H54 (cell line): Measurements from ENCODE around the gene GBX2.

Experiments
- DNase-seq: peaks from one replicate; pipeline ENCODE4 v3.0.0; 2011; ENCODE audit warnings: low spot score, mixed read lengths; ENCODE audit not compliant: insufficient read length
- FAIRE-seq: peaks from 3 replicates; lab custom pipeline; 2011; peaks lifted over from hg19 to GRCh38; lab: Jason Lieb, UNC
- POLR2A ChIP-seq: IDR thresholded peaks from 2 replicates; pipeline ENCODE4 v1.6.1; 2011; ENCODE audit warnings: low read depth, mild to moderate bottlenecking, low read length

GBX2 gene

DNA sequence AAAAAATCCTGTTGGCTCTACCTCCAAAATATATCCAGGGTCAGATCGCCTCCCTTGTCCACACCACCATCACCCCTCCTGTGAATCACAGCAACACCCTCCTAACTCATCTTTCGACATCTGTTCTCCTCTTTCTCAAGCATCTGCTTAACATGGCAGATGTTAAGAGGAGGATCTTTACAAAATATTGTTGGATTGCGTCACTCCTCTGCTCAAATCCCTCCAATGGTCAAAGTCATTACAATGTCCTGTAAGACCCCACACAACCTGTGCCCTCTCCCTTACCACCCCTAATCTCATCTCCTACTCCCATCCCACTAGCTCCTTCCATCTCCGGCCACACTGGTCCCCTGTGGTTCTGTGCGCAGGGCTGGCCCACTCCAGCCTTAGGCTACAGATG is 36.8 kb upstream of the GBX2 start:
- FAIRE-seq (no peak), DNase-seq (no peak)
- no peak for TF ChIP-seq POLR2A

DNA sequence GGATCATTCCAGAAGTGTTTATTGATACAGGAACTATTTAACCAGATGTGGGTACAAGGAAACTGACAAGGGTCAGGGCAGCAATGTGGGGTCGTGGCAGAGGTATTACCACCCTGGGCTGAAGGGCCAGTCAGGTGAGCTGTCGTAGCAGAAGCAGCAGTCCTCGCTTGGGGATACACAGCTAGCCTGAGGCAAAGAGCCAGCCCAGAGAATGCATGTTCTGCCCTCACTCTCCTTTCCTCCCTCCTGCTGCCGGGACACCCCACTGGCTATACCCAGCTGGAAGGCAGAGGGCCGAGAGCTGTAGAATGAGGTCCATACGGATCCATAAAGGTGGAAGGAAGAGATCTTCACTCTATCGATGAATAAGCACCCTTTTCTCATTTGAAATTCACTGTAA is 32.2 kb upstream of the GBX2 start:
- FAIRE-seq (no peak), DNase-seq (no peak)
- no peak for TF ChIP-seq POLR2A

DNA sequence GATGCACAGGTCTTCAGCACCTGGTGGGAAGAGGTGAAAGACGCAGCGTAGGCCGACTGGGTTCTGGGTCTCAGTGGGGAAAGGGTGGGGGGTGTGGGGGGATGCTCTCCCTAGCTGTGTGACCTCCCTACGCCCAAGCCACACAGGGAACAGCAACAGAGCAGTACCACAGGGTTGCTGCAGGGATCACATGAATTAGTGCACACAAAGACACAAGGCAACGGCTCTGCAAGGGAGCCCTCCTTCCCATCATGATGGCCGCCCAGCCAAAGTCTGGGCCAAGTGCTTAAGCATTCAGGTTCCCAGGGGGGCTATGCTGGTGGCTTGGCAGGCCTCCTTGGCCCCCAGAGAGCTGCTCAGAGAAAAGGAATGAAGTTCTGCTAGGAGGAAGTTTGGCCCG is 28.2 kb upstream of the GBX2 start:
- TF ChIP-seq POLR2A = no peak
- FAIRE-seq (no peak), DNase-seq (no peak)

DNA sequence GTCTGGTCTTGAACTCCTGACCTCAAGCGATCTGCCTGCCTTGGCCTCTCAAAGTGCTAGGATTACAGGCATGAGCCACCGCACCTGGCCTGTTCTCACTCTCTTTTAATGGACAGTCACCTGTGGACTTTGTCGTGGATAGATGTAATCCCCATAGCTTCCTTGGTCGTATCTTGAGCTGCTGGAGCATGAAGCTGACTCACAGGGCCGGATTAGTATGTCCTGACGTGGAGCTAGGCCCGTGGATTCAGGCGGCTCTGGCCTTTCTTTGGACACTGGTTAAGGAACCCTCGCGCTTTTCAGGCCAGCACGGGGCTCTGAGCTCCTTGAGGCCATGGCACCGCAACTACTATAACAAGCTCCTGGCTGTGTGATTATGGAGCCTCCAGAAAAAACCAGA is 27.5 kb upstream of the GBX2 start:
- no peak for DNase-seq
- FAIRE-seq = no peak

DNA sequence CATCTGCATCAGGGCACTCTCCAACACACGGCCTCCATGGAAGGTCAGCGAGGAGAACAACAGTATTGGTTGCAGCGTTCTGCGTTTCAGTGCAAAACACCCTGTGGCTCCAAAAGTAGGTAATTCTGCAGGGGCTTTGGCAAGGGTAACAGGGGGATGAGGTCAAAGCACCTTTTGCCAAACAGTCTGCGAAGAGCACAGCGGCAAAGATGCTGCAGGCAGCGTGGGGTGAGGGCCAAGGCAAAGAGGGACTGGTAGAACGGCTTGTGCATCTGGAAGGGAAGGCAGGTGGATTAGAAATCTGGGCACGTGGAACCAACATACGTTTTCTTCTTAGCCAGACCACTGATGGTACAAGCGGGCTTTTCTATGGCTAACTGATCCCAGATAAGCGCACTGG is 26.6 kb upstream of the GBX2 start:
- DNase-seq (no peak), FAIRE-seq (no peak)
- no peak for TF ChIP-seq POLR2A

More for the DNA sequence above, 27.5 kb upstream of the GBX2 start:
- no peak for TF ChIP-seq POLR2A

DNA sequence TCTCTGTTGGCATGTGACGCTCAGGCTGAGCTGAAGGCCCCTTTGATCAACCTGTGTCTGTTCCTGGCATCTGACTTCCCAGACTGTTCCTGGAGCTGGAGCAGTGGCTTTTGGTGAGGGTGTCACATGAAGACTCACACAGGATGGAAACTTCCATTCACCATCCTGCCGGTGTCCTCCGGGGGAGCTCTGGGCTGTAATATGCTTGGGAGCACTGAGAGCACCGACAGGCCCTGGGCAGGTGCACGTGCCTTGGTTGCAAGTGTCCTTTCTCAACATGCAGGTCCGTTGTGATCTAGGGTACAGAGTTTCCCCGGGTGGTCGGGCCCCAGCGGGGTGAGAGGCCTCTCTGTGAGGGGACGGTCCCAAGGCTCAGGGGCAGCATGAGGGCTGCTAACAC is 24.8 kb upstream of the GBX2 start:
- FAIRE-seq (no peak), DNase-seq (no peak)
- TF ChIP-seq POLR2A = no peak

DNA sequence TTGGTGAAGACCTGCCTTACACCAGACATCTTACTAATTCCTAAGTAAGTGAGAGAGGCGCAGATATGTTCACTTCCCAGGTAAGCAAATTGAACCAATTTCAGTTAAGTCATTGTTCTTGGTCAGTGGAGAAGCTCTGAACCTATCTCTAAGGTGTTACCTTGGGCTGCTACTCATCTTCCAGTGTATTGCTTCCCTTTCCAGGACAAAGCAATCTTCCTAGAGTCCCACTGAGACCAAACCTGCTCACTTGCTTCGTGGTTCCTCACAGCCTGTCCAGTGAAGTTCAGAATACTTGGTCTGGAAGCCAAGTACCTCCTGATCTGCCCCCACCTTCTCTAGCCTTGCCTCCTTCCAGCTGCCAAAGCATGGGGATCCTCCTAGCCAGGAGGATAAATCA is 22.5 kb upstream of the GBX2 start:
- DNase-seq = no peak
- no peak for FAIRE-seq

DNA sequence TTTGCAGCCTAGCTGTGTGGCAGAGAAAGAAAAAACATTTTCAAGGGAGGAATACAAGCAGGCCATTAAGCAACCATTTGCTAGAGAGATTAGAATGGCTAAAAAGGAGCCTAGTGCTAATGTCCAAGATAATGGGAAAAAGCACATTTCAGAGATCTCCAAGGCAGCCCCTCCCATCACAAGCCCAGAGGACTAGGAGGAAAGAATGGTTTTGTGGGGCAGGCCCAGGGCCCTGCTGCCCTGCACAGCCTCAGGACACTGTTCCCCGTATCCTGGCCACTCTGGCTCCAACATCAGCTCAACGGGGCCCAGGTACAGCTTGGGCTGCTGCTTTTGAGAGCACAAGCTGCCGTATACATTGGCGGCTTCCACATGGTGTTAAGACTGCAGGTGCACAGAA is 16.5 kb upstream of the GBX2 start:
- no peak for DNase-seq
- FAIRE-seq = no peak
- no peak for TF ChIP-seq POLR2A

More for the DNA sequence above, 22.5 kb upstream of the GBX2 start:
- TF ChIP-seq POLR2A = no peak

DNA sequence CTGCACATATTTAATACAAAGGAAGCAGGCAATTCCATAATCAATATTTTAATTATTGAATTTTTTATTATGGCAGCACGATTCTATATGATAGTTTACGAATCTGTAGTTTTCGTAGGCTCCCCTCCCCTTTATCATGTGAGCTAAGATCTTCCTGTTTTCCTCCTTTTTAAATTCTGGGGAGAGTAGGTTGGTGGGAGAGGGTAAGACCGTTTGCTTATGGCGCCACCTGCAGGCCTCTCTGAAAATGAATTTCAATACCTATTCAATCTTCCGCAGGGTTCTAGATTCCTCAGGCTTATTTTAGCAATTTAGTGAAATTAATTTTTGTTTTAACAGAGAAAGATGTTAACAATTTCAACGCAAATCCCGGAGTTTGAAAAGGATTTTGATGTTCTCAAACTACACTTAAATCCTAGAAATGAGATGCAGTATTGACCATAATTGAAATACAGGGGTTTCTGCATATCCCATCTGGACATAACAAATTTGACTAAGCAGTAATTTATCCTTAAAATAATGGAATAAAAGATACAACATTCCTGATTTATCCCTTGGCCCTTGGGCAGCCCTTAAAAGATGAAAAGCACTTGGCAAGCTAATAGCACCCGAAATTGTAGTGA is 12.8 kb upstream of the GBX2 start:
- peak; percentile 83 for DNase-seq
- FAIRE-seq = no peak
- TF ChIP-seq POLR2A = no peak

DNA sequence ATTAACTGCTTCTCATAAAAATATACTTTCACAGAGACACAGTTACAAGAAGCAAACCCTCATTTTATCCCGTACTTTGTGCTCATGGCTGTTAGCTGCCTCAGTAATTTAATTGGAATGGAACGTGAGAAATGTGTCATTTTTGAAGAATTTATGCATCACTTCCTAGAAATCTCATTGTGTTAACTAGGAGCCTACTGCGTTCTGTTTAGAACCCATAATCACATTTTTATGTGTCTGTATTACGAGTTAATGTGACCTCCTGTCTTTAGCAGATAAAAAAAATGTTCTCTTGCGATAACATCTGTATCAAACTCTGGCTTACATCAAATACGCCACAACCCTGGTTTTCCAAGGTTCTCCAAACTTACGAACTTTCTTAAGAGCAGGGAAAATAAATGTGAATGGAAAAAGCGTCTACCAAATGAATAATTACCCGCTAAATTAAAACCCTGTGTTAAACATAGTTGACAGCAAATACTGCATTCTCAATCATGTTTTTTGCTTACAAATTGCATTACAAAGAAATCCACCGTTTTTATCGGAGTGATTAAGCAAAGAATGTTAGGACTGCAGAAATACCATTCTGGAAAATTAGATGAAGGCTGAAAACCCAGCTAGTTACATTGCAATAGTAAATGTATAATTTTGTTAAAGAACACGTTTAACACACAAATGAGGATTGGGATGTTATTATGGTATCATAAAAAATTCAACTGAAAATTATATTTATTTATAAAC is 12.1 kb upstream of the GBX2 start:
- no peak for TF ChIP-seq POLR2A
- DNase-seq (no peak), FAIRE-seq (no peak)

DNA sequence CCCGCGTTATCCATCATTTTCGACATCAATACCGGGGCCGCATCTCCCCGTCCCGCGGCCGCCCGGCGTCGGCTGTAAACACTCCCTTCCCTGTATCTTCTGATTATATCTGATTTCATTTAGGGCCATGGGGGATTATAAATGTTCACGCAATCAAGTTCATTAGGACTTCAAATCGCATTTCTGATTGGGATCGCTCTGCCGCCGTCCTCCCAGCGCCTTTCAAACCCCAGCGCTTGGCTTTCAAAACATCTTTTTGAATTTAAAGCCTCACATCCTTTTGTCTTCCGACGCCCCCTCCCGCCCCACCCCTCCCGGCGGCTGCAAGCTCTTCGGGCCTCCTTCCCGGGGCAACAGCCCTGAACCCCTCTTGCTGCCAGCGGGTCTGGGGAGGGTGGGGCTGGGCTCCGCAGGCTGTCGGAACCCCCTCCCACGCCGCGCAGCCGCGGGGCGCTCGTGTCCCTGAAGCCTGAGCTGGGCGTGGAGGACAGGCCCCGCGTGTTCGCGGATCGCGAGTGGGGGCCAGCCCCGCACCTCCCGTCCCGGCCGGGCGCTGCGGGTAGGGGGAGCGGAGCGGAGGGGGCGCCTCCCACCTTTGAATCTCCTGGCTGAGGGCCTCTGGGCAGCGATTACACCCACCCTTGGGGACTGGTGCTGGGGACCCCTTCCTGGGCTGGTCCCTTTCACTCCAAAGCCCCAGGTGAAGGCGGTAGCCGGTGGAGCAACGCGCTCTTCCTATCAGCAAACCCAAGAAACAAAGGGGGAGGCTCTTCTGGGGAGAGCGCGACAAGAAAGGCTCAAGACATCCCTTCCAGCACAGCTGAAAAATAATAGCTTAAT is 11.3 kb upstream of the GBX2 start:
- TF ChIP-seq POLR2A = no peak
- no peak for FAIRE-seq

DNA sequence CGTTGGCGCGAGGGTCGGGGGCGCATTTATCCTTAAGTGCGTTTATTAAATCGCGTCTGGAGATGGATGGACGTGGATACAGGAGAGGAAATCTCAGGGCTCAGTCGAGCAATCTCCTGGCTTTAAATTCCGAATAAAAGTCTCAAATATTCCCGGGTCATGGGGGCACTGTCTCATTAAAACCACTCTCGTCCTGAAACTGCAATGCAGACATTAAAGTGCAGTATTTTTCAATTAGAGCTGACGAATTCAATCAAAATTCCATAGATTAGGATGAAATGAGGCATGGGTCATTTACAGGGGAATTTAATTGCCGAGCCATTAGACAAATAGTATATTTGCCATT is 10.7 kb upstream of the GBX2 start:
- TF ChIP-seq POLR2A = no peak
- FAIRE-seq (no peak), DNase-seq (no peak)

More for the DNA sequence above, 11.3 kb upstream of the GBX2 start:
- no peak for DNase-seq

DNA sequence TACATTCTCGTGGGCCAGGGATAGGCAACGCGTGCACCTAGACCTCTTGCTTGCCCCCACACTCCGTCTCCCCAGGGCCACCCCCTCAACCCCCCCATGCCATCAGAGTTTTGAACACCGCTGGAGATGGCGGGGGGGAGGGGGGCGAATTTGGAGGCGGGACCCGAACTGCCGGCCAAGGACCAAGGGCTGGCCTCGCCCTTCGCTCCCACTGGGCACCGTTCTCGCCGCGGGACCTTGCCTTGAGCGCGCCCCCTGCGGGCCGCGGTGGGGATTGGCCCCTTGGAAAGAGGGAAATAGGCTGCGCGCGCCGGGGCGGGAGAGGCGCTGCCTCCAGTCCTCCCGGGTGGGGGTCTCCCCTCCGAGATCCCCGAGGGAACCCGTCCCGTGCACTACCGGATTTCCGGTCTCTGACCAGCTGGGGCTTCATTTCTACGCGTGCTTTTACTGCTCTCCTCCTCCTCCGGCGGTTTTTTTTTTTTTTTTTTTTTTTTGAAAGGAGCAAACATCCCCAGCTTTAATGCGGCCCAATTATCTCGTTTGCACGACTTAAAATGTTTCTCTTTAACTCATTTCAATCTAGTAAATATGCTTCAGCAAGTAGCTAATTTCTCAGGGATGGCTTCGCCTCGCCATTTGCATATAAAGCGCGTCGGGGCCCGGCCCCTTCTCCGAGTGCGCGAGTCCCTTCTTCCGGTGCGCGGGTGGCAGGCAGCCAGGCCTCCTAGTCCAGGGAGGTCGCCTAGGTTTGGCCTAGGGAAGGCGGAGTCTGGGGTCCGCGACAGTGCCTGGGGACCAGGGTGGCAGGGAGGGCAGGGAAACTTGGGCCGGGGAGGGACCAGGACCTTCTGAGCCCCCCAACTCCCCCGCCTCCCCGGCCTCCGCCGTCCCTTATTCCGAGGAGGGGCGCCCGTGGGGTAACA is 10.0 kb upstream of the GBX2 start:
- DNase-seq (peak; percentile 88), FAIRE-seq (no peak)
- TF ChIP-seq POLR2A = no peak
